ENCODE measurements around the gene U2AF2. TPM values are rescaled to one million over a fixed set of nuclear protein-coding genes. Genes with fewer than 3 reads are reported as not detected.

Gene U2AF2
- total and polyA plus RNA-seq, 2 experiments from 2014 or later, result 73.1 to 233 TPM

- Mint-ChIP-seq H3K27ac (peak overlapping the region; percentile 98), H3K36me3 (ENCODE audit: low read depth) (peaks cover 24% of the 10 kb centered on the region), H3K4me3 (peak overlapping the region; percentile 82), H3K27me3 (ENCODE audit: insufficient read depth, low read depth, poor library complexity) (peaks cover 36% of the 10 kb centered on the region), H3K9me3 (peaks cover 6% of the 10 kb centered on the region), H3K4me1 (peaks cover 34% of the 10 kb centered on the region)
- Histone ChIP-seq H3K4me1 (ENCODE audit: insufficient read depth) (peaks cover 22% of the 10 kb centered on the region), H3K4me3 (peak overlapping the region; percentile 84), H3K79me2 (replicated peaks; ENCODE audit: insufficient read depth) (peaks cover 14% of the 10 kb centered on the region), H3K4me2 (peak overlapping the region; percentile 87; the same call in 1 of the 2 replicates), H3F3A (replicated peaks; ENCODE audit: low read depth) (peaks cover 22% of the 10 kb centered on the region), H3K36me3 (ENCODE audit: insufficient read depth) (peaks cover 5% of the 10 kb centered on the region; the same call in 1 of the 2 replicates), H4K20me1 (replicated peaks; ENCODE audit: insufficient read depth) (peaks cover 18% of the 10 kb centered on the region), H3K27me3 (ENCODE audit: insufficient read depth) (no peaks in the 10 kb centered on the region), H3K27ac (ENCODE audit: low read depth) (peak overlapping the region; percentile 99), H3K9me2 (ENCODE audit: insufficient read depth) (no peaks in the 10 kb centered on the region), H2AFZ (no peak overlapping the region)
- ATAC-seq, result peak; percentile 48
- DNase-seq (ENCODE audit: low spot score), result peak; percentile 96
- TF ChIP-seq ETS1 (IDR thresholded peaks at IDR 0.05) (peak; percentile 55; the same call in 1 of the 2 replicates), CREB1 (CRISPR knock-in tag; IDR thresholded peaks at IDR 0.05; ENCODE audit: low read depth) (peak; percentile 32; the same call in 1 of the 2 replicates), POLR2AphosphoS5 (IDR thresholded peaks at IDR 0.05; ENCODE audit: low read depth) (peak; percentile 29; the same call in 1 of the 2 replicates), ZNF114 (CRISPR knock-in tag; IDR thresholded peaks at IDR 0.05) (no peak)
Observed at GRCh38 chr19:55605207-55605636, 49.6 kb upstream of the U2AF2 start.

DNA sequence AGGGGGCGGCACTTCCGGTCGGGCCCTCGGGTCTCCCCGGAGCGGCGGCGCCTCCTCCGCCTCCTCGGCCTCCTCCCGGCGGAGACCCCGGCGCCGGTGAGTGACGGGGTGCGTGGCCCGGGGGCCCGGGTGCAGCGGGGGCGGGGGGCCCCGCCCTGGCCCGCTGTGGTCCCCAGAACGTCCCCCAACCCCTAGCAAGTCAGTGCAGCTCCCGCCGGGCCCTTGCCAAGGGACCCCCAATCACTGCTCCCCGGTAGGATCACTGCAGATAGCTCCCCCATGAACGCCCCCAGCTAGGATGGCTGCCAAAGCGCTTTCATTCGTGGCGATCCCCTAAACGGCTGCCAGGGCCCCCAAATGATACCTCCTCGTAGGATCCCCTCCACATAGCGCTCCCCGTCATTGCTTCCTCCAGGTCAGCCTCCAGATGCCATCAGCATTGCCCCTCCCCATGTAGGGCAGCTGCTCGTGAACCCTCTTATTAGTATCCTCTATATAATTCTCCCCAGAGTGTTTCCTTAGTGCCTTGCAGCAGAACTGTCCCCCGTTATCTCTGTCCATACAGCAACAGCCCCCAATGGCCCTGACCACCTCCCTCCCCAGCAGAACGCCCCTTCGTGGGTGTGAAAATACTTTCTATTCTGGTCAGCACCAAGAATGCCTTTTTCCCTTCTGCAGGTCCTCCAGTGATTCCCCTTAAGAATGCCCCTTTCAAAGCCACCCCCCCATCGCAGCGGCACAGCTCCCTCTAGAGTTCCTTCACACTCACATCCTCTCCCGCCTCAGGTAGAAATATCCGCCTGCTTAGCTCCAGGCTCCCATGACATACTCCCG lies 49.0 kb upstream of the U2AF2 start, which contains the start of gene ZNF865:
Gene ZNF865 (plus strand): TSS at position 11 of the 834 bp plus-strand sequence. CDS start 7,972 bp downstream, outside the sequence.
- Mint-ChIP-seq H3K36me3 (ENCODE audit: low read depth) (peaks cover 24% of the 10 kb centered on the region), H3K27ac (peak within 1 kb of the TSS; percentile 98), H3K4me1 (peaks cover 32% of the 10 kb centered on the region), H3K4me3 (peak within 1 kb of the TSS; percentile 95), H3K27me3 (ENCODE audit: insufficient read depth, low read depth, poor library complexity) (peaks cover 36% of the 10 kb centered on the region), H3K9me3 (peaks cover 6% of the 10 kb centered on the region)
- H4K20me1 ChIP-seq (replicated peaks; ENCODE audit: insufficient read depth), result peaks cover 22% of the 10 kb centered on the region
- H3K27ac ChIP-seq (ENCODE audit: low read depth), result peak within 1 kb of the TSS; percentile 99
- H3K4me2 ChIP-seq, result peak within 1 kb of the TSS; percentile 87
- H3K4me1 ChIP-seq (ENCODE audit: insufficient read depth), result peaks cover 20% of the 10 kb centered on the region
- H3F3A ChIP-seq (replicated peaks; ENCODE audit: low read depth), result peaks cover 22% of the 10 kb centered on the region
- peak; percentile 94 for DNase-seq (ENCODE audit: low spot score)
- no peaks in the 10 kb centered on the region for H3K27me3 ChIP-seq (ENCODE audit: insufficient read depth)
- ATAC-seq, result peak; percentile 53
- peaks cover 14% of the 10 kb centered on the region for H3K79me2 ChIP-seq (replicated peaks; ENCODE audit: insufficient read depth)
- H3K36me3 ChIP-seq (ENCODE audit: insufficient read depth), result peaks cover 5% of the 10 kb centered on the region; the same call in 1 of the 2 replicates
- peak; percentile 72 to 83 for TF ChIP-seq CTCF (conservative IDR thresholded peaks at IDR 0.05; ENCODE audit: low read depth in 2 of 2)
- TF ChIP-seq POLR2AphosphoS5 (IDR thresholded peaks at IDR 0.05; ENCODE audit: low read depth), result peak; percentile 24; the same call in 1 of the 2 replicates
- no peak for TF ChIP-seq EZH2phosphoT487 (IDR thresholded peaks at IDR 0.05; ENCODE audit: unreplicated experiment)
- TF ChIP-seq CREB1 (CRISPR knock-in tag; IDR thresholded peaks at IDR 0.05; ENCODE audit: low read depth), result 0 out of 2 replicates have a peak, but pooled peaks have one; percentile 10
- H2AFZ ChIP-seq, result peak within 1 kb of the TSS; percentile 2
- H3K4me3 ChIP-seq, result peak within 1 kb of the TSS; percentile 84
- no peaks in the 10 kb centered on the region for H3K9me2 ChIP-seq (ENCODE audit: insufficient read depth)

Measured in GM23338 (cell line).